Activated T-cell treated with anti-CD3 and anti-CD28 coated beads, Interleukin-2, amount 50 U/mL, for 72 hours (primary cell): ENCODE results near the gene ARL16. TPM values are rescaled to one million over a fixed set of nuclear protein-coding genes. Genes with fewer than 3 reads are reported as not detected.

ENCODE experiments used
- ATAC-seq, 2 donors: fragments of 150-1000 bp; cut with Tn5 transposase; replicated peaks in 1 of 2; 2 replicates each; pipeline ENCODE4 v1.10.0; 2021; ENCODE audit warnings: moderate library complexity in 2 of 2, mild to moderate bottlenecking in 1 of 2
- DNase-seq, 2 donors: peaks; one replicate each; pipeline ENCODE4 v3.0.0; 2021 to 2022; ENCODE audit warnings: mixed read lengths in 1 of 2
- H3K27ac Mint-ChIP-seq: one replicate; pipeline ENCODE4 v1.8.0; 2022; ENCODE audit warnings: mild to moderate bottlenecking, moderate library complexity, mixed read lengths
- H3K27me3 Mint-ChIP-seq: one replicate; pipeline ENCODE4 v1.8.0; 2022; ENCODE audit warnings: low read depth, mixed read lengths
- H3K36me3 Mint-ChIP-seq, 2 donors: one replicate each; pipeline ENCODE4 v1.8.0; 2022; ENCODE audit warnings: mixed read lengths in 2 of 2, mild to moderate bottlenecking in 1 of 2; ENCODE audit not compliant: insufficient read depth in 2 of 2
- H3K4me1 Mint-ChIP-seq: one replicate; pipeline ENCODE4 v1.8.0; 2022; ENCODE audit warnings: low read depth, mixed read lengths
- H3K4me3 Mint-ChIP-seq, 2 donors: one replicate each; pipeline ENCODE4 v1.8.0; 2022; ENCODE audit warnings: mild to moderate bottlenecking in 2 of 2, mixed read lengths in 2 of 2, moderate library complexity in 2 of 2
- H3K9me3 Mint-ChIP-seq, 2 donors: one replicate each; pipeline ENCODE4 v1.8.0; 2022; ENCODE audit warnings: mixed read lengths in 2 of 2
- total RNA-seq, 2 donors: library from RNA; stranded (reverse); gene quantifications; one replicate each; pipeline ENCODE4 v1.2.3, GENCODE V29; 2022

The ARL16 gene, protein sequence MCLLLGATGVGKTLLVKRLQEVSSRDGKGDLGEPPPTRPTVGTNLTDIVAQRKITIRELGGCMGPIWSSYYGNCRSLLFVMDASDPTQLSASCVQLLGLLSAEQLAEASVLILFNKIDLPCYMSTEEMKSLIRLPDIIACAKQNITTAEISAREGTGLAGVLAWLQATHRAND
- 10 to 100 TPM; 33.0 to 45.3 TPM for total RNA-seq

DNA sequence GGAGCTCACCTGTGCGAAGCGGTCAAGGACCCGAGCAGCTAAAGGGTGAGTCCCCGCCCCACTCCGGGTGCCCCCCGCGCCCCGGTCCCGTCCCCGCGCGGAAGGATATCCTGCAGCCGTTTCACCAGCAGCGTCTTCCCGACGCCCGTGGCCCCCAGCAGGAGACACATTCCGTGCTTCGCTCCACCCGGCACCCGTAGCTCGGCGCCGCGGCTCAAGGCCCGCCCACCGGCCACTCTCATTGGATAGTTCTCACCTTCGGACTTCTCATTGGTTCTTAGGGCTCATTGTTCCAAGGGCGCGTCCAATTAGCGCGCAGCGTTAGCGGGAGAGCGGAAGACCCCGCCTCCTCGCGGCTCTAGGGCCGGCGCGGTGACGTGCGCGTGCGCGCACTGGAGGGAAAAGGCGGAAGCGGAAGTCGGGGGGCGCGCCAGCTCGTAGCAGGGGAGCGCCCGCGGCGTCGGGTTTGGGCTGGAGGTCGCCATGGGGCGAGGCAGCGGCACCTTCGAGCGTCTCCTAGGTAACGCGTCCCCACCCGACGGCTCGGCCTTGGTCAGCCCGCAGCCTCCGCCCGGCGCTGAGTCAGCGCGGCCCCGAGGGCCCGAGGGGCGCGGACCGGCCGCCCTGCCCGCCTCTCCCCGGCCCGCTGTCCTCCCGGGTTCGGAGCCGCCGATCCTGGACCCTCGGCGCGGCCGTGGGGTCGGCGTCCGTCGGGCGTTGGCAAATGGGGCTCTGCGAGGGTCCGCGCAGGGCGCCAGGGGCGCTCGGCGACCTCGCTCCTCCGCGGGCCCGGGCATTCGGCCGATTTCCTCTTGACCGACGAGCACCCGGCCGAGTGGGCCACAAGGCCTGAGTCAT lies at the start of gene ARL16, which contains the start of gene HGS:
Gene ARL16, minus strand, starts transcription at position 214 of the 858 bp plus-strand sequence. Its CDS starts 44 bp downstream, at position 170.
Gene HGS, plus strand, starts transcription at position 428 of the 858 bp plus-strand sequence. Its CDS starts 56 bp downstream, at position 484.
- Mint-ChIP-seq H3K9me3 (no peaks in the 10 kb centered on the region), H3K27ac (peak within 1 kb of the TSS; percentile 88), H3K4me1 (peaks cover 35% of the 10 kb centered on the region), H3K36me3 (peaks cover 6 to 9% of the 10 kb centered on the region in 2 donors), H3K27me3 (no peaks in the 10 kb centered on the region), H3K4me3 (peak within 1 kb of the TSS; percentile 87 to 95)
- peak; percentile 98 for DNase-seq
- ATAC-seq: peak; percentile 94 to 96

DNA sequence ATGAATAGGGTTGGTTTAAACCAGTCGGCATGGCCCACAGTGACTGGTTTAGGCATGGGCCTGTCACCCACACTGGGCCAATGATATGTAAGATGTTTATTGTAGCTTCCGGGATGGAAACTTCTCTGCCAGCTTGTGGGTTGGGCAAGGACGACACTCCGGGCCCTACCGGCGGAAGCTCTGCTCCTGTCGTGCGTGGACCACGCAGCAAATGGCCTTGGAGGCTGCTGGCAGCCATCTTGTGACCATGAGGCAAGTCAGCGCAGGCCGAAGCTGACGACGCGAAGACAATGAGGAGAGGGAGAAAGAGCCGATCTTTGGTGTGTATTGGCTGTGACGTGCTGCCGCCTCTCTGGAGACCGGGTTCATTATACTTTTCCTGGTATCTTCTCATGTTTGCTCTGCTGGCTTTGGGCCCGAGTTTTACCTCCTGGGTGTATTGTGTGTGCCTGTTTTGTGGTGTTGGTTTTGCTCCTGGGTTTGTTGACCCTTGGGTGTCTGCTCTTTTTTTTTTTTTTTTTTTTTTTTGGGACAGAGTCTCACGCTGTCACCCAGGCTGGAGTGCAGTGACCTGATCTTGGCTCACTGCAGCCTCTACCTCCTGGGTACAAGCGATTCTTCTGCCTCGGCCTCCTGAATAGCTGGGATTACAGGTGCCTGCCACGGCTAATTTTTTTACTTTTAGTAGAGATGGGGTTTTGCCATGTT lies 43.9 kb upstream of the ARL16 start:
- DNase-seq (no peak), ATAC-seq (no peak)
- H3K27me3 Mint-ChIP-seq: peaks cover 30% of the 10 kb centered on the region
- H3K9me3 Mint-ChIP-seq: no peaks in the 10 kb centered on the region
- H3K4me3 Mint-ChIP-seq: no peak overlapping the region
- H3K27ac Mint-ChIP-seq: no peak overlapping the region
- peaks cover 3% of the 10 kb centered on the region for H3K4me1 Mint-ChIP-seq
- H3K36me3 Mint-ChIP-seq: no peaks in the 10 kb centered on the region

DNA sequence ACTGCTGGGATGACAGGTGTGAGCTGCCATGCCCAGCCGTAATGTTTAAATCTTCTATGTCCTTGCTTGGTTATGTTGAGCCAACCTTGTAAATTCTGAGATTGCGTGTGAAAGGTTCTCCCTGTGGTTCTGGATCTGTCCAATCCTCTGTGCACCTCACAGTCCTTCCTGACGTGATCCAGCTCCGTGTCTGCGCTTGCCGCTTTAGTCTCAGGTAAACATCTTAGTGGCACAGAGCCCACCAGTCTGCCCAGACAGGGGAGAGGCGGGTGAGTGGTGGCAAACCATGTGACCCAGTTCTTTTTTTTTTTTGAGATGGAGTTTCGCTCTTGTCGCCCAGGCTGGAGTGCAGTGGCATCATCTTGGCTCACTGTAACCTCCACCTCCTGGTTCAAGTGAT lies 42.4 kb upstream of the ARL16 start:
- Mint-ChIP-seq H3K4me3 (no peak overlapping the region), H3K27me3 (peaks cover 24% of the 10 kb centered on the region), H3K4me1 (peaks cover 3% of the 10 kb centered on the region), H3K36me3 (no peaks in the 10 kb centered on the region), H3K27ac (no peak overlapping the region), H3K9me3 (no peaks in the 10 kb centered on the region)
- DNase-seq (no peak), ATAC-seq (no peak)

DNA sequence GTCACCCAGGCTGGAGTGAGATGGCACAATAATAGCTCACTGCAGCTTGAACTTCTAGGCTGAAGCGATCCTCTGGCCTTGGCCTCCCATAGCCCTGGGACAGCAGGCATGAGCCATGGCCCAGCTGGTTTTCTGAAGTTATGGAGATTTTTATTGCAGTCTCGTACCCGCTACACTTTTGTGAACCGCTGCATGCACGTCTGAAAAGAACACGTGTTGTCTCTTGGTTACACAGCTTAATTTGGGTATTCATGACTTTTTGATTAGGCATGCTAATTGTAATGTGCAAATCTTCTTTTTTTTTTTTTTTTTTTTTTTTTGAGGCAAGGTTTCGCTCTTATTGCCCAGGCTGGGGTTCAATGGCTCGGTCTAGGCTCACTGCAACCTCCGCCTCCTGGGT lies 41.8 kb upstream of the ARL16 start:
- Mint-ChIP-seq H3K4me1 (peaks cover 3% of the 10 kb centered on the region), H3K27ac (no peak overlapping the region), H3K27me3 (peaks cover 18% of the 10 kb centered on the region), H3K36me3 (peaks cover 0 to under 1% of the 10 kb centered on the region in 2 donors), H3K4me3 (no peak overlapping the region), H3K9me3 (no peaks in the 10 kb centered on the region)
- ATAC-seq (no peak), DNase-seq (no peak)

DNA sequence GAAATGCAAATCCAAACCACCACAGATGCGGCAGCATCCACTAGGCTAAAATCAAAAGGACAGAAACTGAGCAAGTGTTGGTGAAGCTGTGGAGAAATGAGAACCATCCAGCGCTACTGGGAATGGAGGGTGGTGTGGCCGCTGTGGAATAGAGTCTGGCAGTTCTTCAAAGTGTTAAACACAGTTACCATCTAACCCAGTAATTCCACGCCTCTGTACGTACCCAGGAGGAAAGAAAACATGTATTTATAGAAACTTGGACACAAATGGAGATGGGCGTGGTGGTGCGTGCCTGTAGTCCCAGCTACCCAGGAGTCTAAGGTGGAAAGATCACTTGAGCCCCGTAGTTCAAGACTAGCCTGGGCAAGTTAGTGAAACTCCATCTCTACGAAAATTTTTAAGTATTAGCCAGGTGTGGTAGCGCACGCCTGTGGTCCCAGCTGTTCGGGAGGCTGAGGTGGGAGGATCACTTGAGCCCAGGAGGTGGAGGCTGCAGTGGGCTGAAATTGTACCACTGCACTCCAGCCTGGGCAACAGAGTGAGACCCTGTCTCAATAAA lies 40.1 kb upstream of the ARL16 start:
- DNase-seq (no peak), ATAC-seq (no peak)
- H3K4me1 Mint-ChIP-seq: peaks cover 3% of the 10 kb centered on the region
- no peak overlapping the region for H3K4me3 Mint-ChIP-seq
- peaks cover 12% of the 10 kb centered on the region for H3K27me3 Mint-ChIP-seq
- peaks cover 0 to 1% of the 10 kb centered on the region in 2 donors for H3K36me3 Mint-ChIP-seq
- H3K9me3 Mint-ChIP-seq: no peaks in the 10 kb centered on the region
- no peak overlapping the region for H3K27ac Mint-ChIP-seq

DNA sequence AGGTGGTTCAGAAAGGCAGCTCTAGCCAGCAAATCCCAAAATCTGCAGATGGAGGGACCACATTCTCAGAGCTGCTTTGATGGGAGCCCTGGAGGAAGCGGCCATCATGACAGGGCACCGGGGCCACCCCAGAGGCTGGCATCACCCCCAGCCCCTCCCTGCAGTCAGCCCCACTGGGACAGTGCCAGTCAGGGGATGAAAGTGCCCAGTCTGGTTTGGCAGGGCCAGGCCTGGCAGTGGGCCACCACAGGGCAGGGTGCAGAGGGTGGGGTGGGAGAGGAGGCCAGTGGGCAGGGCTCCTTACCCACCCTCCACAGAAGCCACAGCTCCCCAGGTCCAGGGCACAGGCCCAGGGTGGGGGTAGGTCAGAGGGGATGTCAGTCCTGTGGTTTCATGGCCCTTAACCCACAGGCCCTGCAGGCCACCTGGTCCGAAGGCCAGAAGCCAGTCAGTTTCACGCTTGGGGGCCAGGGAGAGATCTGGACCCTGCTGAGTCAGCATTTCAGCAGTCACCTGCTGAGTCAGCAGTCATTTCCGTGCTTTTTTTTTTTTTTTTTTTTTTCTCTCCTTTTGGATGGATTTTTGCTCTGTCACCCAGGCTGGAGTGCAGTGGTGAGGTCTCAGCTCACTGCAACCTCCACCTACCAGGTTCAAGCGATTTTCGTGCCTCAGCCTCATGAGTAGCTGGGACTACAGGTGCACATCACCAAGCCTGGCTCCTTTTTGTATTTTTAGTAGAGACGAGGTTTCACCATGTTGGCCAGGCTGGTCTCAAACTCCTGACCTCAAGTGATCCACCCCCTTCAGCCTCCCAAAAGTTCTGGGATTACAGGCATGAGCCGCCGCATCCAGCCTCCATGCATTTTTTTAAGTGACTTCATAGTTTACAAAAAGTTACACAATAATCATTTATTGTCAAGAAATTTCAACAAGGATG lies 38.9 kb upstream of the ARL16 start:
- Mint-ChIP-seq H3K27ac (no peak overlapping the region), H3K36me3 (peaks cover 0 to 1% of the 10 kb centered on the region in 2 donors), H3K9me3 (no peaks in the 10 kb centered on the region), H3K4me3 (no peak overlapping the region), H3K27me3 (peaks cover 12% of the 10 kb centered on the region), H3K4me1 (peaks cover 3% of the 10 kb centered on the region)
- DNase-seq (no peak), ATAC-seq (no peak)

DNA sequence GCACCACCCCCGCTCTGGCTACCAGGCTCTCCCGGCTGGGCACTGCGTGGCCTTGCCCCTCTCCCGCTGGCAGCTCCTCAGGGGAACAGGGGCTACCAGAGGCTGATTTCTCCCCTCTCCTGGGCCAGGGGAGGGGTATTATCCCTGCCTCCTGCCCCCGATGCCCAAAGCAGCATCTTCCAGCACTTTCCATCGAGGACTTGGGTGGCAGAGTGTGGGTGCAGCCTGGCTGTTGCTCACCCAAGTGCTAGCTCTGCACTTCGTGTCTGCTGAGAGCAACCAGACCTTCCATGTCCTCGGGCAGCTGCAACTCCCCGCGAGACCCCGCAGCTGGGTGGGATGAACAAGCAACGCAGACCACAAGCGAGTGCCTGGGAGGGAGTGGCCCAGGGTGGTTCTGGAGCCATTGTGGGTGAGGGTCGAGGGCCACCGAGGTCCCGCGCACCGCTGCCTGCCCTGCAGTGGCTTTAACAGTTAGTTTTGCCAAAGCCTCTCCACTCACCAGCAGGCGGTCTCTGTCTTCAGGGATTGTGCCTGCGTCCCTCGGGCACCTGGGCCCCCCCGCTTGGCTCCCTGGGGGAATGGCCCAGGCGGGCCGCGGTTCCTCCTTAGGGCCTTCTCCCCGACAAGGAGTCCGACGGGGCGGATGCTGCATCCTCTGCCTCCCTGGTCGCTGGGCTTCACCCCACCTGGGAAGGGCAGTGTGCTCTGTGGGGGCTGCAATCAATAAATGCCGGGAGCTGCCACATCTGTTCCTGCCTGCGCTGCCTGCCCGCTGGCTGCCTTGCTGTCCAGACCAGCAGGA lies 36.9 kb upstream of the ARL16 start:
- no peak overlapping the region for H3K27ac Mint-ChIP-seq
- H3K4me1 Mint-ChIP-seq: peaks cover 3% of the 10 kb centered on the region
- H3K4me3 Mint-ChIP-seq: no peak overlapping the region
- H3K9me3 Mint-ChIP-seq: no peaks in the 10 kb centered on the region
- peaks cover 0 to 1% of the 10 kb centered on the region in 2 donors for H3K36me3 Mint-ChIP-seq
- no peak for ATAC-seq
- DNase-seq: no peak
- H3K27me3 Mint-ChIP-seq: peaks cover 12% of the 10 kb centered on the region

DNA sequence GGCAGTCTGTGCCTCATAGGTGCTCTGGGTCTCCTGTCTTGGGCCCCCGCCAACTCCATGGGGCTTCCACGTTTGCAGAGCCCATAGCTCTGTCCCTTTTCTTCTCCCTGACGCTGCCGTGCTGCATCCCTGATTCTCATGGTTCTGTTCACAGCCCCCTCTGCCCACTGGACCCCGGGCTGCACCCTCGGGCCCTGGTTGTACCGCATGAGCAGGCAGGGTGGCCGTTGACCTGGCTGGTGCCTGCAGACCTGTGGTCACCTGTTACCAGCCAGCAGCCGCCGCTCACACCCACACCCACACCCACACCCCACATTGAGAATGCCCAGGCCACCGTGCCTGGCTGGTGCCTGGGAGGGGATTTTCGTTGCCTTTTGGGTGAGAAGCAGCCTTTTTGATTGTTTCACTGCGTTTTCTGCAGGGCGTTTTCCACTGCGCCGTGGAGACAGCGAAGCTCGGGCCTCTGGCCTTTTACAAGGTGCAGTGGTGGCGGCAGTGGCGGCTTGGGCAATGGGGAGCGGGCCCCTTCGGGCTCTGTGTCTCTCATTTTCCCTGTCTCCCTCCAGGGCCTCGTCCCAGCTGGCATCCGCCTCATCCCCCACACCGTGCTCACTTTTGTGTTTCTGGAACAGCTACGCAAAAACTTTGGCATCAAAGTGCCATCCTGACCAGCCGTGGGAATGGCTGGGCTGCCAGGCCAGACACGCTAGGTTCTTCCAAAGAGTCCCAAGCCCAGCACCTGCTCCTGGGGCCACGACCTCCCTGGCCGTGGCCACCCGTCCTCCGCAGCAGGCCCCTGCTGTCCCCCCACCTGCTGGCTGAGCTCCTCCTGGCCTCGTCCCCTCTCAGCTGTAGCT lies 36.0 kb upstream of the ARL16 start:
- Mint-ChIP-seq H3K27me3 (peaks cover 12% of the 10 kb centered on the region), H3K36me3 (peaks cover 0 to 1% of the 10 kb centered on the region in 2 donors), H3K9me3 (no peaks in the 10 kb centered on the region), H3K4me3 (no peak overlapping the region), H3K27ac (no peak overlapping the region), H3K4me1 (peaks cover 3% of the 10 kb centered on the region)
- DNase-seq (no peak), ATAC-seq (no peak)

DNA sequence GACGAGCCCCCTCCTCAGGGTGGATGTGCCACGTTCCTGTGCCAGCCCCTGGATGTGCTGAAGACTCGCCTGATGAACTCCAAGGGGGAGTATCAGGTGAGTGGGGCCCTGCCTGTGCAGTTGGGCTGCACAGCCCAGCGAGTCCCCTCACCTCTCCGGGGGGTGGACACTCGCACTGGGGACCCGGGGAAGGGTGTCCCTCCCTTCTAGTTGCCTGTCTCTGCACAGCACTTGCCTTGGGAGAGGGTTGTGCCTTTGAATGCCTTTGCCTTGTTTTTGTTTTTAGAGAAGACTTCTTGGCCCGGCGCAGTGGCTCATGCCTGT lies 34.1 kb upstream of the ARL16 start:
- Mint-ChIP-seq H3K4me1 (peaks cover 12% of the 10 kb centered on the region), H3K36me3 (peaks cover 0 to 1% of the 10 kb centered on the region in 2 donors), H3K9me3 (no peaks in the 10 kb centered on the region), H3K27me3 (no peaks in the 10 kb centered on the region), H3K4me3 (no peak overlapping the region), H3K27ac (no peak overlapping the region)
- no peak for ATAC-seq
- no peak for DNase-seq

DNA sequence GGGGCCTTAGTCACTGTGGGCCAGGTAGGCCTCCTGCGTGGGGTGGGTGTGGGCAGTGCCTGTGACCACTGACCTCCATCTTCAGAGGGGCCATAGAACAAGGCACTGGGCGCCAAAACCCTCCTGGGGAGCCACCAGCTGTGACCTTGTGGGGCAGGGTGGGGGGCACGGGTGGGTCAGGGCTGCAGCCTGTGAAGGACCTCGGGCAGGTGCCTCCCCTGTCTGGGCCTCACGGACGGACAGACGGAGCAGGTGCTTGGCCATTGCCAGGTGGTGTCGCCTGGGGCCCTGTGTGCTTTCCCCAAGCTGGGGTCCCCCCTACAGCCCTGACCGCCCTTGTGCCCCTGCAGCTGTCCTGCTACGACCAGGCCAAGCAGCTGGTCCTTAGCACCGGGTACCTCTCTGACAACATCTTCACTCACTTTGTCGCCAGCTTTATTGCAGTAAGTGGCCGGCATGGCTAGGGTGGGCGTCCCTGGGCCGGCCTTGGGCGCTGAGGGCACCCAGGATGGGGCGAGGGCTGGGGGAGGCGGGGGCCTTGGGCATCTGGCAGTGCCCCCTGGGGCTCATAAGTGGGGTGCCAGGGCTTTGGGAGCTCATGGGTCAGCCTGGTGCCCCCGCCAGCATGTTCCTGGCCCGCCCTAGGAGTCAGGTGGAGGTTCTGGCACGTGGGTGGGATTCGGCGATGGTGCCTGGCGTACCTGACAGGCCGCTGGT lies 33.6 kb upstream of the ARL16 start:
- no peak overlapping the region for H3K4me3 Mint-ChIP-seq

DNA sequence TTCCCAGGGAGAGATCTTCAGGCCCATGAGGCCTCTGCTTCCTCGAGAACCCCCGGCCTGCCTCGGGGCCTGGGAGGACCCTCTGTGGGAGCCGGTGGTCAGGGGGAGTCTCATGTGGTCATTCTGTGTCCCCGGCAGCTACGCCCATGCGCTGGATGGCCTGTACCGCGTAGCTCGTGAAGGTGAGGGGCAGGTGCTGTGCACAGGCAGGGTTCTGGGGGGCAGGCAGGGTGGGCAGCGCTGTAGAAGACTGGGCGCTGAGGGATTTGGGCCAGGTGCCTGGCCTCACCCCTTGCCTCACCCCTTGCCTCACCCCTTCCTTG lies 33.0 kb upstream of the ARL16 start:
- Mint-ChIP-seq H3K4me1 (peaks cover 14% of the 10 kb centered on the region), H3K36me3 (peaks cover 0 to 1% of the 10 kb centered on the region in 2 donors), H3K27me3 (no peaks in the 10 kb centered on the region), H3K4me3 (no peak overlapping the region), H3K9me3 (no peaks in the 10 kb centered on the region), H3K27ac (no peak overlapping the region)
- no peak for ATAC-seq
- no peak for DNase-seq

More for the DNA sequence above, 33.6 kb upstream of the ARL16 start:
- H3K4me1 Mint-ChIP-seq: peaks cover 13% of the 10 kb centered on the region
- no peaks in the 10 kb centered on the region for H3K9me3 Mint-ChIP-seq
- H3K36me3 Mint-ChIP-seq: peaks cover 0 to 1% of the 10 kb centered on the region in 2 donors
- no peak for ATAC-seq
- no peak overlapping the region for H3K27ac Mint-ChIP-seq
- H3K27me3 Mint-ChIP-seq: no peaks in the 10 kb centered on the region
- DNase-seq: no peak
